OCI-LY3 (cell line): Measurements from ENCODE around the gene HSD17B11.

Experiments
- H2AFZ ChIP-seq: fragments of 200-600, 300-600 bp; shearing (Covaris generic); 2 replicates; pipeline ENCODE4 v1.6.0; 2014; ENCODE audit warnings: antibody characterized with exemption, low read depth, low read length
- H3K27ac ChIP-seq: fragments of 200-600, 300-600 bp; sonication (generic); 2 replicates; pipeline ENCODE4 v1.5.1; 2014; ENCODE audit warnings: mild to moderate bottlenecking, low read length, moderate library complexity, mixed read lengths
- H3K27me3 ChIP-seq: fragments of 200-600, 300-600 bp; sonication (generic); 2 replicates; pipeline ENCODE4 v1.6.1; 2014; ENCODE audit warnings: low read depth, low read length, mixed read lengths
- H3K36me3 ChIP-seq: fragments of 200-600, 300-600 bp; sonication (generic); replicated peaks from 2 replicates; pipeline ENCODE3; 2014; ENCODE audit warnings: low read depth, low read length, mixed read lengths
- H3K4me1 ChIP-seq: fragments of 300-600, 200-600 bp; sonication (generic); 2 replicates; pipeline ENCODE4 v1.6.1; 2014; ENCODE audit warnings: low read length, mixed read lengths
- H3K4me2 ChIP-seq: fragments of 200-600, 300-600 bp; sonication (generic); 2 replicates; pipeline ENCODE4 v1.6.1; 2014; ENCODE audit warnings: low read length, mixed read lengths
- H3K4me3 ChIP-seq: fragments of 300-600, 200-600 bp; sonication (generic); 2 replicates; pipeline ENCODE4 v1.5.1; 2014; ENCODE audit warnings: antibody characterized with exemption, mild to moderate bottlenecking, low read length, moderate library complexity
- H3K79me2 ChIP-seq: fragments of 300-600, 200-600 bp; shearing (Covaris generic); 2 replicates; pipeline ENCODE4 v1.6.1; 2014; ENCODE audit warnings: mild to moderate bottlenecking, low read length, mixed read lengths
- H3K9ac ChIP-seq: fragments of 300-600, 200-600 bp; shearing (Covaris generic); 2 replicates; pipeline ENCODE4 v1.6.0; 2014; ENCODE audit warnings: mild to moderate bottlenecking, low read length, moderate library complexity
- H3K9me3 ChIP-seq: fragments of 200-600, 300-600 bp; shearing (Covaris generic); 2 replicates; pipeline ENCODE4 v1.6.1; 2014; ENCODE audit warnings: low read length, mixed read lengths; ENCODE audit not compliant: insufficient read depth
- H4K20me1 ChIP-seq: fragments of 200-600, 300-600 bp; sonication (generic); 2 replicates; pipeline ENCODE4 v1.6.1; 2016; ENCODE audit warnings: low read length, mixed read lengths; ENCODE audit not compliant: insufficient read depth
- CTCF ChIP-seq: fragments of 200-600, 300-600 bp; sonication (generic); IDR thresholded peaks from 2 replicates; pipeline ENCODE4 v1.5.1; 2014; ENCODE audit warnings: antibody characterized with exemption, low read length, low read depth
- EZH2phosphoT487 ChIP-seq: fragments of 200-600 bp; shearing (Covaris generic); IDR thresholded peaks from 2 replicates; pipeline ENCODE4 v1.6.1; 2018; ENCODE audit warnings: antibody characterized with exemption, mixed run types, low read depth

Gene HSD17B11

GRCh38 chr4:87377816-87378215 lies 13.2 kb downstream of the HSD17B11 start:
- Histone ChIP-seq H3K79me2 (no peaks in the 10 kb centered on the region), H3K9ac (no peak overlapping the region), H3K27me3 (no peaks in the 10 kb centered on the region), H3K4me1 (no peaks in the 10 kb centered on the region), H3K9me3 (no peaks in the 10 kb centered on the region), H3K4me3 (no peak overlapping the region), H3K27ac (no peak overlapping the region), H2AFZ (no peak overlapping the region), H4K20me1 (no peaks in the 10 kb centered on the region), H3K4me2 (no peak overlapping the region), H3K36me3 (peaks cover 3% of the 10 kb centered on the region)
- no peak for TF ChIP-seq CTCF

GRCh38 chr4:87375719-87376291 lies 15.2 kb downstream of the HSD17B11 start:
- Histone ChIP-seq H3K36me3 (peaks cover 11% of the 10 kb centered on the region), H3K27ac (no peak overlapping the region), H3K9ac (no peak overlapping the region), H4K20me1 (no peaks in the 10 kb centered on the region), H2AFZ (no peak overlapping the region), H3K9me3 (no peaks in the 10 kb centered on the region), H3K79me2 (no peaks in the 10 kb centered on the region), H3K4me2 (no peak overlapping the region), H3K27me3 (no peaks in the 10 kb centered on the region), H3K4me3 (no peak overlapping the region), H3K4me1 (no peaks in the 10 kb centered on the region)
- TF ChIP-seq CTCF (peak; percentile 75), EZH2phosphoT487 (no peak)

- Histone ChIP-seq H3K36me3 (peaks cover 22% of the 10 kb centered on the region), H2AFZ (no peak overlapping the region), H3K79me2 (no peaks in the 10 kb centered on the region)
Measured at GRCh38 chr4:87370068-87370467, 20.9 kb downstream of the HSD17B11 start.

GRCh38 chr4:87366521-87367162 lies 24.3 kb downstream of the HSD17B11 start:
- TF ChIP-seq EZH2phosphoT487 (no peak), CTCF (no peak)
- no peaks in the 10 kb centered on the region for H3K79me2 ChIP-seq
- H3K36me3 ChIP-seq = peaks cover 15% of the 10 kb centered on the region
- no peak overlapping the region for H3K27ac ChIP-seq
- no peak overlapping the region for H3K9ac ChIP-seq
- H3K4me2 ChIP-seq = no peak overlapping the region
- H4K20me1 ChIP-seq = no peaks in the 10 kb centered on the region
- no peaks in the 10 kb centered on the region for H3K9me3 ChIP-seq
- no peak overlapping the region for H2AFZ ChIP-seq
- H3K27me3 ChIP-seq = no peaks in the 10 kb centered on the region
- no peaks in the 10 kb centered on the region for H3K4me1 ChIP-seq
- no peak overlapping the region for H3K4me3 ChIP-seq

More at GRCh38 chr4:87370068-87370467, 20.9 kb downstream of the HSD17B11 start:
- Histone ChIP-seq H3K27me3 (no peaks in the 10 kb centered on the region), H3K4me2 (no peak overlapping the region), H3K9ac (no peak overlapping the region), H3K4me1 (no peaks in the 10 kb centered on the region), H3K4me3 (no peak overlapping the region), H3K9me3 (no peaks in the 10 kb centered on the region), H4K20me1 (no peaks in the 10 kb centered on the region), H3K27ac (no peak overlapping the region)
- no peak for TF ChIP-seq CTCF
- no peak for TF ChIP-seq EZH2phosphoT487
